ENCODE results near the gene CPPED1.

The CPPED1 gene

DNA sequence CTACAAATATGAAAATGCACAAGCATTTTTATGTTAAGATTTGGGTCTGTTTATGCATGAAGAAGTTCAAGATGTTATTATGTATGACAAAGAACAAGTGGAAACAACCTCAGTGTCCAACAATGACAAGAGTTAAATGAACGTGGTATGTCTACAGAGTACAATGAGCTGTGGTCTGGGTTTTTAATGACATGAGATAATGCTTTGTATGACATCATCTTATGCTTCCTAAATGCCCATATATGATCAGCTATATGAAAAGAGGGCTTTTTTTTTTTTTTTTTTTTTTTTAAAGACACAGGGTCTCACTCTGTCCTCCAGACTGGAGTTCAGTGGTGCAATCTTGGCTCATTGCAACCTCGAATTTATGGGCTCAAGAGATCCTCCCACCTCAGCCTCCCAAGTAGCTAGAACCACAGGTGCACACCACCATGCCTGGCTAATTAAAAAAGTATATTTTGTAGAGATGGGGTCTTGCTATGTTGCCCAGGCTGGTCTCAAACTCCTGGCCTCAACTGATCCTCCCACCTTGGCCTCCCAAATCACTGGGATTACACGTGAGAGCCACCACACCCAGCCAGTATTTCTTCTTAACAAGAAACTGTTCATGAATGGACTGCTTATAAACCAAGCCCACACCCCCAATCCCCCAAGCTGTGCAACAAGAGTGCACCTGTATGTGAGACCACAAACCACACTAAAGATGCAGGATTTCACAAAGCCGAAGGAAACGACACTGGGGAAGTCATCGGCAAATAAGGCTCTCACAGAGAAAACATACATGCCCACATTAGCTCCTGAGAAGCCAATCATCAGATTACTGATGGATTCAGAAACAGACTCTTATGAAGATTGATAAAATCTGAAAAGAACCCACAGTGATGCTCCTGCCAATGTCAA is 114.5 kb downstream of the CPPED1 start:
- H3K27ac ChIP-seq: no peak overlapping the region
- TF ChIP-seq, protein P1, sequence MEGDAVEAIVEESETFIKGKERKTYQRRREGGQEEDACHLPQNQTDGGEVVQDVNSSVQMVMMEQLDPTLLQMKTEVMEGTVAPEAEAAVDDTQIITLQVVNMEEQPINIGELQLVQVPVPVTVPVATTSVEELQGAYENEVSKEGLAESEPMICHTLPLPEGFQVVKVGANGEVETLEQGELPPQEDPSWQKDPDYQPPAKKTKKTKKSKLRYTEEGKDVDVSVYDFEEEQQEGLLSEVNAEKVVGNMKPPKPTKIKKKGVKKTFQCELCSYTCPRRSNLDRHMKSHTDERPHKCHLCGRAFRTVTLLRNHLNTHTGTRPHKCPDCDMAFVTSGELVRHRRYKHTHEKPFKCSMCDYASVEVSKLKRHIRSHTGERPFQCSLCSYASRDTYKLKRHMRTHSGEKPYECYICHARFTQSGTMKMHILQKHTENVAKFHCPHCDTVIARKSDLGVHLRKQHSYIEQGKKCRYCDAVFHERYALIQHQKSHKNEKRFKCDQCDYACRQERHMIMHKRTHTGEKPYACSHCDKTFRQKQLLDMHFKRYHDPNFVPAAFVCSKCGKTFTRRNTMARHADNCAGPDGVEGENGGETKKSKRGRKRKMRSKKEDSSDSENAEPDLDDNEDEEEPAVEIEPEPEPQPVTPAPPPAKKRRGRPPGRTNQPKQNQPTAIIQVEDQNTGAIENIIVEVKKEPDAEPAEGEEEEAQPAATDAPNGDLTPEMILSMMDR (IDR thresholded peaks at IDR 0.05): no peak
- TF ChIP-seq ZFX (IDR thresholded peaks at IDR 0.05; ENCODE audit: borderline replicate concordance): no peak

DNA sequence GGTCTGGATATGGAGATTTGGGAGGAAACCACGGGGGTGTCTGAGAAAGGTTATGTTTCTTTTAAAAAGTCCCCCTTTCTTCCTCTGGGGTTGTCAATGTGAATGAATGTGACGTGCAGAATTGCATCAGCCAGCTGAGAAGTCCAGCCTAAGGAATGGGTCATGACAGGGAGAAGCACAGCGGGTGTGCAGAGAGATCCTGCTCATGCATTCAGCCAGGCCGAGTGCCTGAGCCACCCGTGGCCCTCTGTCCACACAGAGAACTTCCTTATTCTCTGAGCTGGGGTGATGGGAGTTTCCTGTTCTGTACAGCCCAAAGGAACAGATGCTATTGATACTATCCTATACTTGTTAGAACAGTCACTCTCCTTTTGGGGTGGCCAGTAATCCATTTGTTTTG is 117.9 kb downstream of the CPPED1 start:
- H3K27ac ChIP-seq: no peak overlapping the region
- TF ChIP-seq ZFX (IDR thresholded peaks at IDR 0.05; ENCODE audit: borderline replicate concordance): no peak
- TF ChIP-seq, protein P1 (IDR thresholded peaks at IDR 0.05): no peak

- no peak for TF ChIP-seq ZFX (IDR thresholded peaks at IDR 0.05; ENCODE audit: borderline replicate concordance)
- TF ChIP-seq, protein P1 (IDR thresholded peaks at IDR 0.05): no peak
- H3K27ac ChIP-seq: no peak overlapping the region
Observed at GRCh38 chr16:12682432-12683165, 121.1 kb downstream of the CPPED1 start.

DNA sequence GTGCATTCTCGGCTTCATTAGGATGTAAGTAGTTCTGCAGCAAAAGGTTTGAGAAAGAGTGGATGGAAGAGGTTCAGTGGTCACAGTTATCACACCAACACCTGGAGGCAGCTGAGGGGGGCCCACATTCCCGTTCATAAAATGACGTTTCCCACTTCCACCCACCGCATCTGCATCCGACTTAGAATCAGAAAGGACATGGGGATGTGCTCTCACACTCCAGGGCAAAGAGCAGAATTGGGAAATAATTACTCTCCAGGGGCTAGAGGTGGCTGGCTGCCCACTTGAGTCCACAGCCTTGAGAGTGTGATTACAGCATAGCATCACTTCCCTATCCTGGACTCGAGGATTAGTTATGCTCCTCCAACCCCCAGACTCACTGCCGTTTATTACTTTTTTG is 122.0 kb downstream of the CPPED1 start:
- no peak for TF ChIP-seq ZFX (IDR thresholded peaks at IDR 0.05; ENCODE audit: borderline replicate concordance)
- TF ChIP-seq, protein P1 (IDR thresholded peaks at IDR 0.05): no peak
- no peak overlapping the region for H3K27ac ChIP-seq

GRCh38 chr16:12680531-12680930 is 123.2 kb downstream of the CPPED1 start:
- TF ChIP-seq ZFX (IDR thresholded peaks at IDR 0.05; ENCODE audit: borderline replicate concordance): no peak
- TF ChIP-seq, protein P1 (IDR thresholded peaks at IDR 0.05): no peak
- no peak overlapping the region for H3K27ac ChIP-seq

DNA sequence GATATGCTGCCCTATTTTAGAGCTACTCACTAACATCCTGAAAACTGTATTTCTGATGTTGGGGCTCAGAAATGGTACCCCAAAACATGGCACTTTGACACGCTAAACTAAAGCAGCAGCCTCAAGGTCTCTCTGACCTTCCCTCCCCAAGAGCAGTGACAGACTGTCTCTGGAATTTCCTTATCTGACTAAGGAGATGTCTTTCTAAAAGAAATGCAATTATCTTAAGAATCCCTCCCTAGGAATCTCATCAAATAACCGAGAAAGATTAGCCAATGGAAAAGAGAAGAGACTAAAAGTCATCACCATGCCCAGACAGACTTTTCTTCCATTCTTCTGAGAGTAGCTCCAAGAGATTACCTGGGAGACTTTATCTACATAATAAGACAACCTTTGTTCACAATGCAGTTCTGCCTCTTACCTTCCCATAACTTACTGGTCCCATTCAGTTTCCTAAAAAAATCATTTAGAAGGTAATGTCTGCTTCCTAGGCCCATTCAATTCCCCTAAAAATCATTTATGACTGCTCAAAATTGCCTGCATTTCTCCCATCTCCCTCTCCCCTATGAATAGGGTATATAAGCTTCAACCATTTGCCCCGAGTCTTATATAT is 123.9 kb downstream of the CPPED1 start:
- TF ChIP-seq, protein P1 (IDR thresholded peaks at IDR 0.05): no peak
- TF ChIP-seq ZFX (IDR thresholded peaks at IDR 0.05; ENCODE audit: borderline replicate concordance): no peak
- no peak overlapping the region for H3K27ac ChIP-seq
